ENCODE measurements around the gene MYOM1.

DNA sequence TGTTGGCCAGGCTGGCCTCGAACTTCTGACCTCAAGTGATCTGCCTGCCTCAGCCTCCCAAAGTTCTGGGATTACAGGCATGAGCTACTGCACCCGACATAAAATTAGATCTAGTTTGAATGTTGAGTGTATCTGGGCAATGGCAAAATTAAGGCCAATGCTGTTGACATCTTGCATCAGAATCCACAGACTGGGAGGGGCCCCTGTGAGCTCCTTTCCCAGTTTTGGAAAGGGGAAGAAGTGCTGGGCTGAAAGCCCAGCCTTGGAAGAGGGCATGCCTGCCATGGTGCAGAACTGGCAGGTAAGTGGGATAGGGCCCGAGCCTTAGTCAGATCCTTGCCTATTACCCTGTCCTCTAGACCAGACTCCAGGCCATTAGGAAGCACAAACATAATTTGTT is 4.5 kb upstream of the MYOM1 start:
- no peak for TF ChIP-seq POLR2AphosphoS5 (IDR thresholded peaks at IDR 0.05; ENCODE audit: low read depth, low read length)
- no peak for TF ChIP-seq SIN3A (IDR thresholded peaks at IDR 0.05; ENCODE audit: borderline replicate concordance, insufficient read depth, low read length)
- no peak for TF ChIP-seq REST (IDR thresholded peaks at IDR 0.05; ENCODE audit: insufficient read depth in 1 of 2, low read depth in 2 of 2, low read length in 2 of 2)
